GM23248 (cell line): Measurements from ENCODE around the gene SKOR2.
"Not testable (repeated sequence)": the region's sequence is repeated elsewhere in the genome, so short reads cannot be mapped to it uniquely, and the experiment has no call there.

Source experiments
- EZH2 ChIP-seq: fragments of 200-600 bp; sonication (generic); IDR thresholded peaks from 2 replicates; pipeline ENCODE4 v1.6.1; 2018; ENCODE audit warnings: antibody characterized with exemption, mild to moderate bottlenecking; ENCODE audit not compliant: insufficient read depth, poor library complexity, severe bottlenecking
- EZH2phosphoT487 ChIP-seq: fragments of 200-600 bp; sonication (generic); IDR thresholded peaks from 2 replicates; pipeline ENCODE4 v1.6.1; 2018; ENCODE audit warnings: antibody characterized with exemption, moderate library complexity, mild to moderate bottlenecking, low read depth; ENCODE audit not compliant: insufficient read depth

GRCh38 chr18:47182156-47182555, 69.3 kb downstream of the SKOR2 start:
- TF ChIP-seq EZH2, EZH2phosphoT487: not testable (repeated sequence)
